ENCODE measurements around the gene CD101.

CD101 gene

GRCh38 chr1:117017062-117017461 is 15.5 kb downstream of the CD101 start:
- DNase-seq = no peak

DNA sequence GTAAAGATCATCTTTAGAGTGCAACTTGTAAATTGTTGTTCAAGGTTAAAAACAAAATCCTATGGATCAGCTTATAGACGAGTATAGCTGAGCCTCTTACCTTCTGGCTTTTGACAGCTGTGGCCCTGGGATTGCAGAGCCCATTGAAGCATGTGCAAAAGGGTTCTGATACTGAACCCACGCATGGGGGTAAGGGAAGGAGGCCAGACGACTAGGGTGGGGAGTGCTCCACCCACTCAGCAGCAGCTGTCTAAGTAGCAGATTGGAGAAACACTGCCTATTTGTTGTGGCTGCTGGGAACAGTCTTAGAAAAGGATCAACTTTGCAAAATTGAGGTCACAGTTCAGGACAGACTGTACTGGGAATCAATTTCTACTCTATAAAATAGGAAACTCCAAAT is 16.1 kb downstream of the CD101 start:
- no peak for DNase-seq

DNA sequence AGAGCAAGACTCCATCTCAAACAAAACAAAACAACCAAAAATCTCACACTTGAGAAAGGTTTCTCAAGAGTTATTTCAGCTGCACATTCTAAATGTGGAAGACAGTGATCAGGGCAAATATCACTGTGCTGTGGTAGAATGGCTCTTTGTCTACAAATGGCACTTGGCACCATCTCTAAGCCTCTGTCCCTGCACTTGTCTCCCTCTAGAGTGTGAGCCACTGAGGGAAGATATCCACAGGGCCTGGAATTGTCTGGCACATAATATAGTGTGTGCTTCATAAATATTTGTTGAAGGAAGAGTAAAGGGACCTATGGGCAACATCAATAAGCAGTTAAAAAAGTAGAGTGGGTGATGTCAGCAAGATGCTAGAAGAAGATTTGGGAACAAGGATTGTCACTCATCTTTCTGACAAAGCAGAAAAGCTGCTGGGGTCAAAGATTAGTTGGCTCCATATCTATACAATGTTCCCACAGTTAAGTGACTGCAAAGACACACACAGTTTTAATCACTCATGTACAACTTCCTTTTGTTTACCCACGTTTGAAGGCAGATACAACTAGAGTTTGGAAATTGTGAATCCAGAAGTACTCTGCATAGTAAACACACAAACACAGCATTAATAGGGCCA is 19.1 kb downstream of the CD101 start:
- peak; percentile 6 for DNase-seq

- no peak for DNase-seq
Observed at GRCh38 chr1:117022114-117022513, 20.6 kb downstream of the CD101 start.

DNA sequence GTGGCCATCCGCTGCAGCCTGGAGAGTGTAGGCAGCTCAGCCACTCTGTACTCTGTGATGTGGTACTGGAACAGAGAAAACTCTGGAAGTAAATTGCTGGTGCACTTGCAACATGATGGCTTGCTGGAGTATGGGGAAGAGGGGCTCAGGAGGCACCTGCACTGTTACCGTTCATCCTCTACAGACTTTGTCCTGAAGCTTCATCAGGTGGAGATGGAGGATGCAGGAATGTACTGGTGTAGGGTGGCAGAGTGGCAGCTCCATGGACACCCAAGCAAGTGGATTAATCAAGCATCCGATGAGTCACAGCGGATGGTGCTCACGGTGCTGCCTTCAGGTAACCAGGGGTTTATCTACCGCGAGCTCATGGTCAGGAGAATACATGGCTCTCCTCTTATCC is 24.0 kb downstream of the CD101 start:
- no peak for DNase-seq

- DNase-seq = no peak
Observed at GRCh38 chr1:117026361-117026760, 24.8 kb downstream of the CD101 start.

DNA sequence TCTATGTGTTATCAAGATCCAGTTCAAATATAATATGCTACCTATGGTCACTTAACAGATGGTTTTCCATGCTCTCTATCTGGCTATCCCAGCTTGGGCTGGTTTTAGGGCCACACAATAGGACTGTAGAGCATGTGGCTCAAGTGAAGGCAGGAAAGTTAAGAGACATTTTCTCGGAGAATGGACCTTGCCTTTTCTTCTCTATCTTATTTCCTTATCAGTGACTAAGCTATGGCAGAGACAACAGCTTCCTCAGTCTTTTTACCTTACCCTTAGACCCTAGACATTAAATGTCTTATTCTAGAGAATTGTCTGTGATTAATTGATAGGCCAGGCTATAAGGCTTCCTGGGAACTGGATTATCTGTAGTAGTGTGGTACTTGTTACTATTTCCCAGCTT is 28.1 kb downstream of the CD101 start:
- no peak for DNase-seq

- no peak for DNase-seq
Observed at GRCh38 chr1:117030271-117030877, 28.8 kb downstream of the CD101 start.

DNA sequence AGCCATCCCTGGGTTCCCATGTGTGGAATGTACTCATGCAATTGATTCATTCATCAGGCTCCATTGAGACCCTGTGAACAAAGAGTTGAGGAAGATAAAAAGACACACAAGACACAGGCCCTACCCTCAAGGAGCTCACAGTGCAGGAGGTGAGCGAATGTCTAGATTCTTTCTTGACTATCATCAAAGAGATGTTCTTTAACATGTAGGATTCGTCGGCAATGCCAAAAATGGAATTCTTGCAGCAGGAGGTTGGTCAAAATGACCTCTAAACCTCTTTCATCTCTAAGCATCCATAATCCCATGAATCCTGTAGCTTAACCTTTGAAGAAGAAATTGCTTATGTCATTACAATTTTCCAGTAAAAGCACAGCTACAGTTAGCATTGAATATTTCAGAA is 30.7 kb downstream of the CD101 start:
- no peak for DNase-seq

DNA sequence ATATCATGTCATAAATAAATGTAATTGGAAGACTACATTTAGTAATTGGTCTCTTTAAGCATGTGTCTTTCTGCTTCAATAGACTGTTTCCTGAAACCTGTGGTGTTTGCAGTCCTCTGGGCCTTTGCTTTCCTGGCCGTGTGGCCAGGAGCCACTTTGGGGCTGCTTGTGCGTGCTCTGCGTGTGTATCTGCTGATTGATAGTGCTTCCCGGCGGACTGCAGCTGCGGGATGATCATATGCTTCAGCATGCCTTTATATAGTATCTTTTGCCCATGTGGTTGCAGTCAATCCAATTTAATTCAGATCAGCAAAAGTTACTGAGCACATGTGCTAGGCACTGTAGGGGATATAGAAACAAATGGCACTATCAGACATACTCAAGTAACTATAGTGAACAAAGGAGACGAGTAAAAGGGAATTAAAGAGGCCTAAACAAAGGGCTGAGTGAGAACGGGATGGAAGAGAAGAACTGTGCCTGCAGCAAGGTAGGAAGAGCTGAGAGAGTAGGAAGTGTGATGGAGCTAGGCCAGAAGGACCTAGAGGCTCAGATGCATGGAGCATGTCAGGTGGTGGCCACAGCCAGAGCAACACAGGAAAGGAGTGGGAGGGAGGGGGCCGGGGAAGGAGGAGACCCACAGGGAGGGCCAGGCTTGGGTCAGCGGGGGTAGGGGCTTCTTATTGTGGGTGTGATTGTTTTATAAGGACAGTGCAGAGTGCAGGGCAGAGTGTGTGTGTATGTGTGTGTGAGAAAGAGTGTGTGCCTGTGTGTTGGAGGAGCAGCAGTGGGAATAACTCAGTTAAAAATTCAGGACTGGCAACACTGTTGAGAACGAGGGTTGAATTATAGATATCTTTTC is 31.4 kb downstream of the CD101 start:
- DNase-seq = no peak

- no peak for DNase-seq
Observed at GRCh38 chr1:117033772-117034171, 32.2 kb downstream of the CD101 start.

- DNase-seq = no peak
Observed at GRCh38 chr1:117034791-117035290, 33.3 kb downstream of the CD101 start.

- DNase-seq = no peak
Observed at GRCh38 chr1:117036018-117036461, 34.5 kb downstream of the CD101 start.

- DNase-seq = no peak
Observed at GRCh38 chr1:117037802-117038201, 36.2 kb downstream of the CD101 start.

DNA sequence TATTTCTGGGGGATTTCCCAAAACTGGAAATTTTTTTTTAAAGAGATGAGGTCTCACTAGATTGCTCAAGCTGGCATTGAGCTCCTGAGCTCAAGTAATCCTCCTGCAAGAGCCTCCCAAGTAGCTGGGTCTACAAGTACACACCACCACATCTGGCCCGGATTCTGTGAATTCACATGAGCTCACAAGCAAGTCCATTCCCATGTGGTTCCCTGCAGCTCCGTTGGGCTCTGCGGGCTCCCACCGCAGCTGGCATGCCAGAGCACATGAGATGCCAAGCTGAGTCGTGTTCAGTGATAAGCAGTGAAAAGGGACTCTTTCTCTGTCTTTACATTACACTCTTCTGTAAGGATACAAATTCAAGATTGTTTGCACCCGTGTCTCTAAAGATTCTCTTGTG is 36.7 kb downstream of the CD101 start:
- no peak for DNase-seq

GRCh38 chr1:117044217-117044616 is 42.7 kb downstream of the CD101 start:
- DNase-seq = no peak

GRCh38 chr1:117045644-117046043 is 44.1 kb downstream of the CD101 start:
- no peak for DNase-seq

DNA sequence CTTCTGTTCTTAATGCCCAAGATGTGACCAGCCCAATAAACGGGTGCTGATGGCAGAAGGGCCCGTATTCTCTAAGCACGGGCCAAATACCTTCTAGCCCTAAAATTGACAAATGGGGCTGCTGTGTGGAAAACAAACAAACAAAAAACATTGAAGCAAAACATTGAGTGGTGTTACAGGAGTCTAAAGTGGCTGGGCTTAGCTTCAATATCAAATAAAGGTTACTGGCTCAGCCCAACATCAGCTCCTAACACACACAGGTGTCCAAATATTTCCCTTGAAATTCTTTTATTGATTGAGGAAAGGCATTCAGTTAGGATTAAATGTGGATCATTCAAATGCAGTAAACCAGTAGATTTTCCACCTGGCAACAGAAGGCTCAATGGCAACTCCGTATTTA is 45.2 kb downstream of the CD101 start:
- peak; percentile 24 for DNase-seq

GRCh38 chr1:117047271-117047670 is 45.7 kb downstream of the CD101 start:
- no peak for DNase-seq

DNA sequence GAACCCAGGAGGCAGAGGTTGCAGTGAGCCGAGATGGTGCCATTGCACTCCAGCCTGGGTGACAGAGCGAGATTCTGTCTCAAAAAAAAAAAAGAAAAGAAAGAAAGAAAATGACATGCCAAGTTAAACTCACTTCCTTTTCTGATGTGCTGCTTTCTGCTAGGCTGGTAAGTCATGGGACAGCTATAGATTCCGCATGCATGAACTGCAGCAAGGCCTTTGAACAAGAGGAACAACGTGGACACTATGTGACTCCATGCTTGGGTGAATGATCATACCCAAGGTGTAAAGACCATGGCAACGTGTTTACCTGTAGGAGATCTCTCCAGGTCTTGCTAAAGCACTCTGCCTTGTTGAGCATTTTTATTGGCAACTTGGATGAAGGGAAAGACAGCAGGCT is 48.3 kb downstream of the CD101 start:
- no peak for DNase-seq

- no peak for DNase-seq
Observed at GRCh38 chr1:117051224-117052064, 49.9 kb downstream of the CD101 start.

DNA sequence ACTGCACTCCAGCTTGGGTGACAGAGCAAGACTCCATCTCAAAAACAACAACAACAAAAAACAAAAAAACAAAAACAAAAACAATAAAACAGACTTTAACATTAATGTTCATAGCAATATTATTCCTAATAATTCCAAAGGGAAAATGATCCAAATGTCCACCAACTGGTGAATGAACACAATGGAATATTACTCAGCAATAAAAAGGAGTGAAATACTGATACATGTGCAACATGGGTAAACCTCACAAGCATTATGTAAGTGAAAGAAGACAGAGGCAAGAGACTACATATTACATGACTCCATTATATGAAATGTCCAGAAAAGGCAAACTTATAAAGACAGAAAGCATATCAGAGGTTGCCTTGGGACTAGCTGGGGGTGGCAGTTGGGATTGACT is 52.5 kb downstream of the CD101 start:
- DNase-seq = no peak

- no peak for DNase-seq
Observed at GRCh38 chr1:117058810-117059209, 57.2 kb downstream of the CD101 start.

All from NCI-H2029 treated with DMSO at 0.1 percent for 48 hours (cell line).